ENCODE data around the gene CDYL2. TPM values are rescaled to one million over a fixed set of nuclear protein-coding genes. Genes with fewer than 3 reads are reported as not detected.

The CDYL2 gene
- polyA plus RNA-seq, 1 of the 3 experiments (the other 2 are of a cell fraction), result 0.03 TPM

DNA sequence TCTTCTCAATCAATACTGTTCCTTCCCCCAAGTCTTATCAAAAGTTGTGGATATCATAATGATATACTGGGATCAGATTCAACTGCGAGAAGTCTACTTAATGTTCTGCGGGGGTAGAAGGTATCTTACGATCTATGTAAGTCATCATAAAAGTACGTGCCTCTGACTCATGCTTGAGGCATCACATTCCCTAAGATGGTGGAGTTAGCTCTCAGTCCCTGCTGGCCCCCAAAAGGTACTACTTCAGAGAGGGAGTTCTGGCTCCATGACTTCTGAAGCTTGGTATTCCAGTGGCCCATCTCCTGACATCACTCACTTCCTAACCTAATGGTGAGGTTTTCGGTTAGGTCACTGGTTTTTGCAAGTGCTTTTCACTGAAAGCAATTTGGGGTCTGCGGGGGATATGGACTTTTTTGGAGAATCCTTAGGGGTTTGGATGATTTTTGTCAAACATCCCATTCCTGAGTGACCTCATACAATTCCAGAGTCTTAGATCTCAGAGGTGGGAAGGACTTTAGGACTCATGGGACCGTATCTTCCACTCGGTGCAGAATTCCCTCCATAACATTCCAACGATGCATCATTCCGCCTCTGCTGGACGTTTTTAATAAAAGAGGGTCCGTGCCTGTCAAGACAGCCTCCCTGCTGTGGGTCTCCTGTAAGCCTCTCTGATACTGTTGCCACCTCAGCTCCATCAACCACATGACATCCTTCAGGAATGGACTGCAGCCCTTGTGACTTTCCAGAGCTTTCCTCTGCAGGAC lies 189.3 kb downstream of the CDYL2 start (continued):
- no peak for TF ChIP-seq POLR2AphosphoS5 (IDR thresholded peaks at IDR 0.05; ENCODE audit: low read depth, low read length)

GRCh38 chr16:80612461-80613017 lies 191.9 kb downstream of the CDYL2 start:
- H3K4me2 ChIP-seq, result no peak overlapping the region
- peaks cover 0 to 3% of the 10 kb centered on the region in 2 experiments; a peak in 1 of 4 replicates for H3K4me1 ChIP-seq (ENCODE audit: control insufficient read depth in 1 of 2, insufficient read depth in 2 of 2, low read depth in 1 of 2, low read length in 1 of 2)
- no peak for DNase-seq
- H3K27ac ChIP-seq (ENCODE audit: low read depth in 2 of 2, low read length in 1 of 2), result no peak overlapping the region
- no peaks in the 10 kb centered on the region for H3K9me2 ChIP-seq
- H3K4me3 ChIP-seq (ENCODE audit: low read depth in 2 of 2, low read length in 1 of 2), result no peak overlapping the region
- H2AFZ ChIP-seq (ENCODE audit: low read depth), result no peak overlapping the region
- POLR2A ChIA-PET, result no interaction called here
- CTCF ChIA-PET, result interaction anchor here (1.7 kb wide), 1 partner anchor 86 kb away, joined by 5 read pairs; no protein-coding TSS in a partner anchor
- TF ChIP-seq, protein P1, sequence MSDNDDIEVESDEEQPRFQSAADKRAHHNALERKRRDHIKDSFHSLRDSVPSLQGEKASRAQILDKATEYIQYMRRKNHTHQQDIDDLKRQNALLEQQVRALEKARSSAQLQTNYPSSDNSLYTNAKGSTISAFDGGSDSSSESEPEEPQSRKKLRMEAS (IDR thresholded peaks at IDR 0.05; ENCODE audit: low read depth), result no peak
- no peak for TF ChIP-seq EZH2phosphoT487 (IDR thresholded peaks at IDR 0.05; ENCODE audit: borderline replicate concordance, low read depth)
- TF ChIP-seq FOSL2 (IDR thresholded peaks at IDR 0.05; ENCODE audit: borderline replicate concordance, low read depth), result no peak
- no peak for TF ChIP-seq YY1 (IDR thresholded peaks at IDR 0.05; ENCODE audit: low read depth)
- no peak for TF ChIP-seq POLR2AphosphoS5 (IDR thresholded peaks at IDR 0.05; ENCODE audit: low read depth, low read length)
- no peak for TF ChIP-seq ELF1 (IDR thresholded peaks at IDR 0.05)
- TF ChIP-seq RCOR1 (IDR thresholded peaks at IDR 0.05; ENCODE audit: low read length), result no peak
- no peak for TF ChIP-seq USF1 (IDR thresholded peaks at IDR 0.05; ENCODE audit: borderline replicate concordance, low read depth)
- no peak for TF ChIP-seq CHD2 (IDR thresholded peaks at IDR 0.05; ENCODE audit: low read length, partially characterized antibody)
- TF ChIP-seq JUND (IDR thresholded peaks at IDR 0.05), result no peak
- no peak for TF ChIP-seq ZBTB33 (IDR thresholded peaks at IDR 0.05; ENCODE audit: borderline replicate concordance, low read depth)
- TF ChIP-seq SIN3A (IDR thresholded peaks at IDR 0.05; ENCODE audit: borderline replicate concordance, low read depth, low read length), result no peak
- no peak for TF ChIP-seq FOXJ3 (CRISPR knock-in tag; IDR thresholded peaks at IDR 0.05)
- no peak for TF ChIP-seq SMC3 (IDR thresholded peaks at IDR 0.05; ENCODE audit: low read depth, low read length)
- H3K9me3 ChIP-seq, result no peaks in the 10 kb centered on the region
- no peaks in the 10 kb centered on the region for H3K27me3 ChIP-seq (ENCODE audit: insufficient read depth)
- no peaks in the 10 kb centered on the region for H3K79me2 ChIP-seq (ENCODE audit: insufficient read depth)
- H3F3A ChIP-seq (replicated peaks; ENCODE audit: insufficient read depth), result no peaks in the 10 kb centered on the region
- WGBS (ENCODE audit: low lambda C conversion rate), result 71% methylated on average over 11 of the region's 13 CpGs
- no peaks in the 10 kb centered on the region for H4K20me1 ChIP-seq (ENCODE audit: insufficient read depth)
- H3K36me3 ChIP-seq (replicated peaks in 1 of 2; ENCODE audit: control insufficient read depth in 1 of 2, insufficient read depth in 2 of 2, low read length in 1 of 2), result no peaks in the 10 kb centered on the region
- H3K9ac ChIP-seq, result no peak overlapping the region
